HEK293T (cell line): ENCODE data around the gene YPEL2.
"Not testable (repeated sequence)": the region's sequence is repeated elsewhere in the genome, so short reads cannot be mapped to it uniquely, and the experiment has no call there.

Source experiments
- CTCF ChIA-PET: fragments of 350-600 bp; formaldehyde crosslinking; extraction: SDS; loops from one replicate; lab custom pipeline; 2021; ENCODE audit warnings: antibody characterized with exemption, inconsistent platforms; lab: Yijun Ruan, JAX
- POLR2A ChIA-PET: fragments of 350-600 bp; formaldehyde crosslinking; extraction: SDS; loops from one replicate; lab custom pipeline; 2020; ENCODE audit warnings: antibody characterized with exemption, inconsistent platforms; lab: Yijun Ruan, JAX
- DNase-seq: peaks from one replicate; pipeline ENCODE4 v3.0.0; 2012; ENCODE audit warnings: mixed read lengths; ENCODE audit errors: extremely low spot score
- ARNT ChIP-seq: fragments of 450-650 bp; IDR thresholded peaks from 2 replicates; pipeline ENCODE4 v1.6.1; 2017; ENCODE audit warnings: mild to moderate bottlenecking
- BHLHE40 ChIP-seq: fragments of 450-650 bp; IDR thresholded peaks from 2 replicates; pipeline ENCODE4 v1.6.1; 2016; ENCODE audit warnings: mild to moderate bottlenecking, moderate library complexity, borderline replicate concordance
- CTBP1 ChIP-seq: fragments of 450-650 bp; IDR thresholded peaks from 2 replicates; pipeline ENCODE4 v1.6.1; 2016; ENCODE audit warnings: borderline replicate concordance
- ELF4 ChIP-seq: fragments of 450-650 bp; IDR thresholded peaks from 2 replicates; pipeline ENCODE4 v1.6.1; 2017; ENCODE audit warnings: antibody characterized with exemption
- FOXA1 ChIP-seq: fragments of 450-650 bp; IDR thresholded peaks from 2 replicates; pipeline ENCODE4 v1.6.1; 2016; ENCODE audit warnings: mild to moderate bottlenecking
- FOXK2 ChIP-seq: fragments of 450-650 bp; IDR thresholded peaks from 2 replicates; pipeline ENCODE4 v1.6.1; 2016; ENCODE audit warnings: mild to moderate bottlenecking
- FOXM1 ChIP-seq: fragments of 450-650 bp; IDR thresholded peaks from 2 replicates; pipeline ENCODE4 v1.6.1; 2017; ENCODE audit warnings: mild to moderate bottlenecking, borderline replicate concordance
- HDGF ChIP-seq: fragments of 450-650 bp; IDR thresholded peaks from 2 replicates; pipeline ENCODE4 v1.6.1; 2017; ENCODE audit warnings: antibody characterized with exemption, borderline replicate concordance
- L3MBTL2 ChIP-seq: fragments of 450-650 bp; conservative IDR thresholded peaks from 2 replicates; pipeline ENCODE4 v1.6.1; 2016; ENCODE audit warnings: mild to moderate bottlenecking
- LEF1 ChIP-seq: fragments of 450-650 bp; IDR thresholded peaks from 2 replicates; pipeline ENCODE4 v1.6.1; 2017; ENCODE audit warnings: mild to moderate bottlenecking, borderline replicate concordance
- NFRKB ChIP-seq: fragments of 450-650 bp; IDR thresholded peaks from 2 replicates; pipeline ENCODE4 v1.6.1; 2016; ENCODE audit warnings: mild to moderate bottlenecking, moderate library complexity
- PKNOX1 ChIP-seq: fragments of 450-650 bp; IDR thresholded peaks from 2 replicates; pipeline ENCODE4 v1.6.1; 2016
- SP1 ChIP-seq: fragments of 450-650 bp; IDR thresholded peaks from 2 replicates; pipeline ENCODE4 v1.6.1; 2017
- SUZ12 ChIP-seq: fragments of 450-650 bp; IDR thresholded peaks from 2 replicates; pipeline ENCODE4 v1.6.1; 2016; ENCODE audit warnings: mild to moderate bottlenecking
- TARDBP ChIP-seq: fragments of 450-650 bp; IDR thresholded peaks from 2 replicates; pipeline ENCODE4 v1.6.1; 2016
- ZNF384 ChIP-seq: fragments of 450-650 bp; IDR thresholded peaks from 2 replicates; pipeline ENCODE4 v1.6.1; 2016

The YPEL2 gene

GRCh38 chr17:59387351-59388068, 56.1 kb downstream of the YPEL2 start:
- DNase-seq = no peak
- CTCF ChIA-PET = no interaction called here
- TF ChIP-seq SP1 (no peak), ZNF384 (no peak), HDGF (no peak), LEF1 (no peak), PKNOX1 (no peak), BHLHE40 (no peak), ELF4 (no peak), SUZ12 (no peak)
- POLR2A ChIA-PET = no interaction called here

- no peak for DNase-seq
- ChIA-PET CTCF (no interaction called here), POLR2A (no interaction called here)
- TF ChIP-seq SUZ12 = no peak
- TF ChIP-seq FOXM1 = no peak
- no peak for TF ChIP-seq FOXA1
- no peak for TF ChIP-seq FOXK2
- TF ChIP-seq NFRKB = no peak
- no peak for TF ChIP-seq SP1
- no peak for TF ChIP-seq TARDBP
- TF ChIP-seq ZNF384 = no peak
- TF ChIP-seq ELF4 = no peak
- TF ChIP-seq L3MBTL2 = no peak
- no peak for TF ChIP-seq HDGF
- no peak for TF ChIP-seq PKNOX1
- no peak for TF ChIP-seq CTBP1
- no peak for TF ChIP-seq ARNT
- no peak for TF ChIP-seq BHLHE40
Observed at GRCh38 chr17:59388069-59388556, 56.7 kb downstream of the YPEL2 start.

GRCh38 chr17:59389066-59389465, 57.6 kb downstream of the YPEL2 start:
- TF ChIP-seq L3MBTL2 = no peak
- no peak for TF ChIP-seq LEF1
- no peak for TF ChIP-seq FOXK2
- TF ChIP-seq SUZ12 = no peak
- CTCF ChIA-PET = no interaction called here
- no peak for DNase-seq

GRCh38 chr17:59391021-59391420, 59.6 kb downstream of the YPEL2 start:
- TF ChIP-seq SUZ12 = no peak
- ChIA-PET POLR2A (no interaction called here), CTCF (no interaction called here)
- no peak for DNase-seq

More at GRCh38 chr17:59389066-59389465, 57.6 kb downstream of the YPEL2 start:
- POLR2A ChIA-PET = no interaction called here

- TF ChIP-seq PKNOX1 (no peak), L3MBTL2 (no peak), NFRKB (no peak), FOXM1 (no peak), CTBP1 (no peak), ZNF384 (no peak), FOXK2 (no peak)
- ChIA-PET POLR2A (no interaction called here), CTCF (no interaction called here)
- no peak for DNase-seq
Observed at GRCh38 chr17:59392973-59393679, 61.7 kb downstream of the YPEL2 start.

GRCh38 chr17:59393742-59394410, 62.4 kb downstream of the YPEL2 start:
- POLR2A ChIA-PET, DNase-seq, CTCF ChIA-PET: not testable (repeated sequence)
